Lower lobe of right lung (tissue), 2 donors: ENCODE results near the gene MYO10. TPM values are rescaled to one million over a fixed set of nuclear protein-coding genes. Genes with fewer than 3 reads are reported as not detected.

ENCODE experiments used
- ATAC-seq, 2 donors: fragments of 200-7000 bp; cut with Tn5 transposase; one replicate each; pipeline ENCODE4 v1.9.1; 2020 to 2022; ENCODE audit warnings: mild to moderate bottlenecking in 2 of 2, moderate library complexity in 2 of 2
- DNase-seq: peaks from one replicate; pipeline ENCODE4 v3.0.0-alpha.2; 2020
- H3K27ac ChIP-seq: fragments of 200-600 bp; one replicate; pipeline ENCODE4 v1.8.0; 2022
- H3K27me3 ChIP-seq: fragments of 200-600 bp; one replicate; pipeline ENCODE4 v1.8.0; 2022; ENCODE audit warnings: low read depth
- H3K36me3 ChIP-seq: fragments of 200-600 bp; one replicate; pipeline ENCODE4 v1.8.0; 2022; ENCODE audit warnings: mild to moderate bottlenecking
- H3K4me1 ChIP-seq: fragments of 200-600 bp; one replicate; pipeline ENCODE4 v1.8.0; 2022
- H3K4me3 ChIP-seq: fragments of 200-600 bp; one replicate; pipeline ENCODE4 v1.8.0; 2022; ENCODE audit warnings: mild to moderate bottlenecking
- H3K9me3 ChIP-seq: fragments of 200-600 bp; one replicate; pipeline ENCODE4 v1.8.0; 2022
- intact Hi-C: fragments of 100-400 bp; cut with DNase I; formaldehyde crosslinking; loops from one replicate; pipeline ENCODE4 v1.11.0; 2022
- total RNA-seq: library from RNA; stranded (reverse); fragmentation: NEBNext Ultra II Directional; extraction: Animal tissue kit (Norgen Biotek cat#: 25700); gene quantifications from one replicate; pipeline ENCODE4 v1.2.1, GENCODE V29; 2021
- TF ChIP-seq, protein P1 (sequence below): fragments of 200-600 bp; IDR thresholded peaks from one replicate; pipeline ENCODE4 v1.8.0; 2022; ENCODE audit warnings: antibody characterized with exemption, mild to moderate bottlenecking
- donor health status: DM: no; HTN: yes; CAD: no; lungs with severe emphysema.

MYO10 gene
- total RNA-seq, 1 donor from 2014 or later, result 51.5 TPM

DNA sequence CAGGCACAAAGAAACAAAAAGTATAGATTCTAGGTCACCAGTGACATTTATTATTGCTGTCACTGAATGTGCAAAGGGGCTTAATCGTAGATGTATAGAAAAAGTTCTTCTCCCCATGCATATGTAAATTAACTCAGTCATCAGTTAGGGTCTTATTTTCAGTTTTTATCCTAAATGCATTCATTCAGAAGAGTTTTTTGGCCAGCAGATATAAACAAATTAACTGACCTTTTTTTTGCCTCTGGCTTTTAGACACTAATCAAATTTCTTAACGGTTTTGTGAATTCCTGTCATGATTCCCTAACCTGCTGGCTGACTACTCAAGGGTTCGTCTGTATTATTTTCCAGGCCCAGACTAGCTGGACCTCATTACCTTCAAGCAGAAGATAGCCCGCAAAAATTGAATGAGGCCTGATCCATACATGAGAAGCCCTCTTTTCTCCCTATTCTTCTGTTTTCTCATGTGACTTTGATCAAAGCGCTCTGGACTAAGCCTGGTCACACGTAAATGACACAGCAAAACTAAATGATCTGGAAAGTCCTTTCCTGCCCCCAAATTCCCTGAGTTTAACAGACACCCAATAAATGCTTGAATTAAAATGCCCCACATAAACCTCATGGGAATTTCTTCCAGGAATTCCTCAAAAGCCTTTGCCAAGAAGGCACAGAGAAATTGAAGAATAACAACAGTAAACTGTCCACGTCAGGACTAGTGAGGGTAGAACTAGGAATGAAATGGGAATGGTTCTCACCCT, 83.7 kb downstream of the MYO10 start:
- DNase-seq (no peak), ATAC-seq (no peak)
- Histone ChIP-seq H3K27ac (no peak overlapping the region), H3K4me3 (no peak overlapping the region), H3K36me3 (no peaks in the 10 kb centered on the region), H3K27me3 (no peaks in the 10 kb centered on the region), H3K4me1 (peaks cover 31% of the 10 kb centered on the region), H3K9me3 (no peaks in the 10 kb centered on the region)
- TF ChIP-seq, protein P1, sequence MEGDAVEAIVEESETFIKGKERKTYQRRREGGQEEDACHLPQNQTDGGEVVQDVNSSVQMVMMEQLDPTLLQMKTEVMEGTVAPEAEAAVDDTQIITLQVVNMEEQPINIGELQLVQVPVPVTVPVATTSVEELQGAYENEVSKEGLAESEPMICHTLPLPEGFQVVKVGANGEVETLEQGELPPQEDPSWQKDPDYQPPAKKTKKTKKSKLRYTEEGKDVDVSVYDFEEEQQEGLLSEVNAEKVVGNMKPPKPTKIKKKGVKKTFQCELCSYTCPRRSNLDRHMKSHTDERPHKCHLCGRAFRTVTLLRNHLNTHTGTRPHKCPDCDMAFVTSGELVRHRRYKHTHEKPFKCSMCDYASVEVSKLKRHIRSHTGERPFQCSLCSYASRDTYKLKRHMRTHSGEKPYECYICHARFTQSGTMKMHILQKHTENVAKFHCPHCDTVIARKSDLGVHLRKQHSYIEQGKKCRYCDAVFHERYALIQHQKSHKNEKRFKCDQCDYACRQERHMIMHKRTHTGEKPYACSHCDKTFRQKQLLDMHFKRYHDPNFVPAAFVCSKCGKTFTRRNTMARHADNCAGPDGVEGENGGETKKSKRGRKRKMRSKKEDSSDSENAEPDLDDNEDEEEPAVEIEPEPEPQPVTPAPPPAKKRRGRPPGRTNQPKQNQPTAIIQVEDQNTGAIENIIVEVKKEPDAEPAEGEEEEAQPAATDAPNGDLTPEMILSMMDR, result no peak
- intact Hi-C loops, result no loop called here

DNA sequence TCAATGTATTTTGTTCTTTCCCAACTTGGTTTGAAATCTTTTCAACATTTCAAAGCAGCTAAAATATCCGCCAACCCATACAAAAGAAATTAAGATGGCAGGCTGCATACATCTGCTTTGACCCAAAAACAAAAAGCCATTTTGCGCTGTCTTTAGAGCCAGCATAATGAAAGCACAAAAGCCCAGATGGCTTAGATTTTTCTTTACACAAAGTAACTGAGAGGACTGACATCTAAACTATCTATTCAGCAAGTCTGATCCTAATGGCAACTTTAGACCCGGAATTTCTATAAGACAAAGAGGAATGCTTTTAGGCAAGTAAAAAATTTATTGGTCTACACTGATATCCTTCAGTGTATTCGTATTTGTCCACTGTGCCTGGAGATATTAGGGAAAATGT, 86.3 kb downstream of the MYO10 start:
- H3K9me3 ChIP-seq, result no peaks in the 10 kb centered on the region
- TF ChIP-seq, protein P1, result no peak
- no peak for ATAC-seq
- no peak for DNase-seq
- H3K36me3 ChIP-seq, result no peaks in the 10 kb centered on the region
- peaks cover 17% of the 10 kb centered on the region for H3K4me1 ChIP-seq
- no peak overlapping the region for H3K4me3 ChIP-seq
- intact Hi-C loops, result no loop called here
- H3K27me3 ChIP-seq, result no peaks in the 10 kb centered on the region
- H3K27ac ChIP-seq, result no peak overlapping the region

DNA sequence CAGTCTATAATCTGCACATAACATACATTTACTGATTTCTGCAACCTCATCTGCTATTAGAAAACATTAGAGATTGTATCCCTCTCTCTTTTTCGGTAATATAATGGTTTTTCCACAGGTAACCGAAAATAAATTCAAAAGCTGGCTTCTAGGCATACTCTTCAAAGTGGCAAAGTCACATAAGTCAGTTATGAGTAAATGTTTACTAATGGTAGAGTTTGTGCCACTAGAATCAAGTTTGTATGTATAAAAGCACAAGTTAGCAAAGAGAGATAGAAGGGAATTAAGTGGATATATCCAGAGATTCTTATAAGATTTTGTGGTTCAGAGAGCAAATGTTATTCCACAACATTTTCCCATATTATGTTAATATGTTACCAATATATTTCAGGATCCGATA, 86.9 kb downstream of the MYO10 start:
- H3K9me3 ChIP-seq, result no peaks in the 10 kb centered on the region
- DNase-seq (no peak), ATAC-seq (no peak)
- H3K36me3 ChIP-seq, result no peaks in the 10 kb centered on the region
- H3K4me3 ChIP-seq, result no peak overlapping the region
- peaks cover 17% of the 10 kb centered on the region for H3K4me1 ChIP-seq
- intact Hi-C loops, result no loop called here
- H3K27me3 ChIP-seq, result no peaks in the 10 kb centered on the region
- TF ChIP-seq, protein P1, result no peak
- no peak overlapping the region for H3K27ac ChIP-seq

DNA sequence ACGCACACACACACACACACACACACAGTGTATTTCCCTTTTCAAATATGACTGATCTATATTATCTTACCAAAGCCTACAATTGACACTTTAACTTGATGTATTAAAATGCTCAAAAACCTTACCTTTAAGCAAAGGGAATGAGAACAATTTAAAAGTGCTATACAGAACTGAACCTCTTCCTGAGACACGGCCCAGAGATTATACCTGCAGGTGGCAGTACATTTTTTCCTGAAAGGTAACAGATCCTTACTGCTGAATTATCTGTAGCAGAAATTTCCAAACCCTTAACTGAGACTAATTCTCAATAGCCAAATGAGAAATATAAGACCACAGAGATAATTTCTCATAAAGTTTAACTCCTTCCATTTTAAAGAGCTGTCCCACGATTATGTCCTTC, 91.1 kb downstream of the MYO10 start:
- no peak overlapping the region for H3K27ac ChIP-seq

DNA sequence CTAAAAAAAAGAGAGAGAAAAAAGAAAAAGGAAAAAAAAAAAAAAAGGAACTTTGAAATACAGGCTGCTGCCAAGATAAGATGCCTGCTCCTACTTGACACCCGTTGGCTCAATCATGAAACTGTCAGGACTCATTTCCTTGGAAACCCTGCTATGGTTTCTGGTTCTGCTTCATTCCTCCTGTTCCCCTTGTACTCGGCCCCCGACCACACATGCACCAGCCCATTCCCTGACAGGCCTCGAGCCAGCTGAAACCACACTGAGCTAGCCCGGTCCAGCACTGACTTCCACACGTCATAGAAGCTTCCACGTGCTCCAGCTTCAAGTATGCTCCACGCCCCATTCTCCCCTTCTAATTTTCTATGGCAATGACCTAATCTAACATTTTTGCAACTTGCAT, 93.2 kb downstream of the MYO10 start:
- intact Hi-C loops, result no loop called here
- Histone ChIP-seq H3K4me1 (peaks cover 22% of the 10 kb centered on the region), H3K36me3 (no peaks in the 10 kb centered on the region), H3K9me3 (no peaks in the 10 kb centered on the region), H3K27ac (no peak overlapping the region), H3K27me3 (no peaks in the 10 kb centered on the region), H3K4me3 (no peak overlapping the region)
- no peak for DNase-seq
- peak; percentile 54 to 55 for ATAC-seq
- TF ChIP-seq, protein P1, result no peak

More for the DNA sequence above, 91.1 kb downstream of the MYO10 start:
- intact Hi-C loops, result no loop called here
- DNase-seq (no peak), ATAC-seq (no peak)
- TF ChIP-seq, protein P1, result no peak
- Histone ChIP-seq H3K27me3 (no peaks in the 10 kb centered on the region), H3K9me3 (no peaks in the 10 kb centered on the region), H3K4me3 (no peak overlapping the region), H3K4me1 (peaks cover 22% of the 10 kb centered on the region), H3K36me3 (no peaks in the 10 kb centered on the region)
